GM12878 (cell line): ENCODE data around the gene CAMK4.
A peak's percentile ranks its signal among the peaks of the same experiment; 100 is the strongest.

Experiments
- FOXM1 ChIP-seq: IDR thresholded peaks from 2 replicates; pipeline ENCODE4 v1.6.1; 2012; ENCODE audit warnings: low read depth, mild to moderate bottlenecking, inconsistent platforms, low read length, moderate library complexity
- MEF2A ChIP-seq: IDR thresholded peaks from 2 replicates; pipeline ENCODE4 v1.6.1; 2011; ENCODE audit warnings: low read depth, mild to moderate bottlenecking, low read length, moderate library complexity; ENCODE audit not compliant: insufficient read depth
- NR2C2 ChIP-seq: IDR thresholded peaks from 2 replicates; pipeline ENCODE4 v1.6.1; 2011; ENCODE audit warnings: borderline replicate concordance, low read depth; ENCODE audit not compliant: control insufficient read depth, insufficient read length
- POLR2AphosphoS5 ChIP-seq: IDR thresholded peaks from 2 replicates; pipeline ENCODE4 v1.6.1; 2011; ENCODE audit warnings: mild to moderate bottlenecking, low read length, inconsistent platforms
- RAD21 ChIP-seq: IDR thresholded peaks from 2 replicates; pipeline ENCODE4 v1.6.1; 2011; ENCODE audit warnings: mild to moderate bottlenecking, low read depth, low read length, moderate library complexity; ENCODE audit not compliant: insufficient read depth

DNA sequence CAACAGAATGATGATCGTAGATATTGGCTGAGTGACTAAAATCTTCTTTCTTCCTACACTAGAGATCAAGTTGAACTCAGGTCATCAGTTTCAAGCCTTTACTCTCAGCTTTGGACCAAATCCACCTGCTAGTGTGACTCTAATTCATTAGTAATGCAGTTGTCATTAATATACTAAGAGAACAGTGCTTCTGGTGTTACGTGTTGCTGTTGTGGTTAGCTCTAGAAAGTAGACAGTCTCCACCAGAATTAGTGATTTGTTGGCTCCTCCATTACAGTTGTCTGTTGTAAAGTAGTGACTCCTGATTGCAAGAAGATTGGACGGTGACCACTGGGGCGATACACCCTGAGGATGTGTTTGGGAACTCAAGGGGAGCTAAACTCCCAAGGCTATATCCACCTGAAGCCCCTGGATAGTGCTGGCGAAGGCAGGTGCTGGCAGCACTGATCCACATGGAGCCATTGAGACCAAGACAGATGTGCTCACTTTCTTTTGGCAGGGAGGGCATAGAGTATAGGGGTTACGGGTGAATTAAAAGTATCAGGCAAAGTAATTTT is 3.1 kb downstream of the CAMK4 start:
- no peak for TF ChIP-seq NR2C2
- peak; percentile 46 for TF ChIP-seq POLR2AphosphoS5
- TF ChIP-seq RAD21: no peak
- TF ChIP-seq MEF2A: no peak
- no peak for TF ChIP-seq FOXM1
